GM12878 (cell line): ENCODE data around the gene ITGAV. TPM values are rescaled to one million over a fixed set of nuclear protein-coding genes. Genes with fewer than 3 reads are reported as not detected.

ENCODE experiments used
- BHLHE40 ChIP-seq, 2 experiments: fragments of 450-650 bp in 1 of 2; IDR thresholded peaks; 2 replicates each; pipeline ENCODE4 v1.6.1; 2011 to 2017; ENCODE audit warnings: low read depth in 2 of 2, borderline replicate concordance in 1 of 2, improper control_type of control experiment in 1 of 2, low read length in 1 of 2, mild to moderate bottlenecking in 1 of 2
- CBFB ChIP-seq: IDR thresholded peaks from 2 replicates; pipeline ENCODE4 v1.6.1; 2016; ENCODE audit warnings: antibody characterized with exemption, low read depth
- CBX5 ChIP-seq: sonication (generic); IDR thresholded peaks from 2 replicates; pipeline ENCODE4 v1.6.1; 2016; ENCODE audit warnings: low read depth, moderate library complexity, mild to moderate bottlenecking, inconsistent platforms
- CHD2 ChIP-seq: IDR thresholded peaks from 2 replicates; pipeline ENCODE4 v1.6.1; 2011; ENCODE audit warnings: low read depth, low read length, improper control_type of control experiment, borderline replicate concordance
- EED ChIP-seq: sonication (generic); IDR thresholded peaks from 2 replicates; pipeline ENCODE4 v1.6.1; 2016; ENCODE audit warnings: antibody characterized with exemption, low read depth
- EGR1 ChIP-seq, 2 experiments: IDR thresholded peaks; 1 replicate in 1 of 2; 2 replicates in 1 of 2; pipeline ENCODE4 v1.6.1; 2011 to 2012; ENCODE audit warnings: low read depth in 2 of 2, low read length in 2 of 2, borderline replicate concordance in 1 of 2, mild to moderate bottlenecking in 1 of 2, moderate library complexity in 1 of 2
- ELK1 ChIP-seq: IDR thresholded peaks from 2 replicates; pipeline ENCODE4 v1.6.1; 2012; ENCODE audit warnings: low read depth, low read length, improper control_type of control experiment
- FOXM1 ChIP-seq: IDR thresholded peaks from 2 replicates; pipeline ENCODE4 v1.6.1; 2012; ENCODE audit warnings: low read depth, mild to moderate bottlenecking, inconsistent platforms, low read length, moderate library complexity
- HCFC1 ChIP-seq: fragments of 150-350 bp; IDR thresholded peaks from 2 replicates; pipeline ENCODE4 v1.6.1; 2014; ENCODE audit warnings: low read length
- MEF2A ChIP-seq: IDR thresholded peaks from 2 replicates; pipeline ENCODE4 v1.6.1; 2011; ENCODE audit warnings: low read depth, mild to moderate bottlenecking, low read length, moderate library complexity; ENCODE audit not compliant: insufficient read depth
- MYB ChIP-seq: fragments of 150-350 bp; IDR thresholded peaks from 2 replicates; pipeline ENCODE4 v1.6.1; 2014; ENCODE audit warnings: mild to moderate bottlenecking, low read depth, low read length, borderline replicate concordance
- NFIC ChIP-seq: IDR thresholded peaks from 2 replicates; pipeline ENCODE4 v1.6.1; 2012; ENCODE audit warnings: low read depth, mild to moderate bottlenecking, inconsistent platforms, low read length, moderate library complexity
- PBX3 ChIP-seq: IDR thresholded peaks from 2 replicates; pipeline ENCODE4 v1.6.1; 2011; ENCODE audit warnings: mild to moderate bottlenecking, low read depth, low read length, moderate library complexity; ENCODE audit not compliant: insufficient replicate concordance
- POLR2AphosphoS5 ChIP-seq: IDR thresholded peaks from 2 replicates; pipeline ENCODE4 v1.6.1; 2011; ENCODE audit warnings: mild to moderate bottlenecking, low read length, inconsistent platforms
- RAD51 ChIP-seq: fragments of 450-650 bp; IDR thresholded peaks from 2 replicates; pipeline ENCODE4 v1.6.1; 2016; ENCODE audit warnings: moderate library complexity, mild to moderate bottlenecking, inconsistent platforms
- TAF1 ChIP-seq: IDR thresholded peaks from 2 replicates; pipeline ENCODE4 v1.6.1; 2011; ENCODE audit warnings: mild to moderate bottlenecking, low read depth, low read length, borderline replicate concordance
- ZBTB4 ChIP-seq: fragments of 450-650 bp; formaldehyde crosslinking; IDR thresholded peaks from 2 replicates; pipeline ENCODE4 v1.4.0; 2022; ENCODE audit warnings: mild to moderate bottlenecking, moderate library complexity
- polyA plus RNA-seq, 11 experiments: library from polyadenylated mRNA; depleted of rRNA in 4 of 11; unstranded in 6 of 11; stranded (reverse) in 5 of 11; fragments of >200 nt; fragmentation: Nextera tagmentation in 4 of 11; fragmentation: Illumina TruSeq in 1 of 11; extraction: Ambion mirVana in 4 of 11; extraction: Trizol in 1 of 11; gene quantifications; 1 replicate in 1 of 11; 2 replicates in 10 of 11; pipeline versions ENCODE4 v1.2.1 to v1.2.3, GENCODE V29; 2011 to 2016; ENCODE audit warnings: inconsistent platforms in 2 of 11, missing spikeins in 2 of 11, low read depth in 1 of 11
- total RNA-seq, 4 experiments: library from RNA; depleted of rRNA in 3 of 4; stranded (reverse); fragments of >200 nt in 3 of 4; fragmentation: Illumina TruSeq in 1 of 4; extraction: Trizol in 1 of 4; gene quantifications; 2 replicates each; pipeline versions ENCODE4 v1.2.1 to v1.2.3, GENCODE V29; 2013 to 2021
- TF ChIP-seq, protein P1 (sequence below): fragments of 450-650 bp; IDR thresholded peaks from 2 replicates; pipeline ENCODE4 v1.6.1; 2017; ENCODE audit warnings: mild to moderate bottlenecking, low read depth, inconsistent platforms; ENCODE audit not compliant: poor library complexity, severe bottlenecking
- TF ChIP-seq, protein P2 (sequence below): fragments of 450-650 bp; IDR thresholded peaks from 2 replicates; pipeline ENCODE4 v1.6.1; 2017; ENCODE audit warnings: mild to moderate bottlenecking

Gene ITGAV
- total and polyA plus RNA-seq, 10 of the 15 experiments (the other 5 are each of a cell fraction or from before 2014, with no cell fraction given), result 2.1 to 10.8 (median 6.1) TPM

DNA sequence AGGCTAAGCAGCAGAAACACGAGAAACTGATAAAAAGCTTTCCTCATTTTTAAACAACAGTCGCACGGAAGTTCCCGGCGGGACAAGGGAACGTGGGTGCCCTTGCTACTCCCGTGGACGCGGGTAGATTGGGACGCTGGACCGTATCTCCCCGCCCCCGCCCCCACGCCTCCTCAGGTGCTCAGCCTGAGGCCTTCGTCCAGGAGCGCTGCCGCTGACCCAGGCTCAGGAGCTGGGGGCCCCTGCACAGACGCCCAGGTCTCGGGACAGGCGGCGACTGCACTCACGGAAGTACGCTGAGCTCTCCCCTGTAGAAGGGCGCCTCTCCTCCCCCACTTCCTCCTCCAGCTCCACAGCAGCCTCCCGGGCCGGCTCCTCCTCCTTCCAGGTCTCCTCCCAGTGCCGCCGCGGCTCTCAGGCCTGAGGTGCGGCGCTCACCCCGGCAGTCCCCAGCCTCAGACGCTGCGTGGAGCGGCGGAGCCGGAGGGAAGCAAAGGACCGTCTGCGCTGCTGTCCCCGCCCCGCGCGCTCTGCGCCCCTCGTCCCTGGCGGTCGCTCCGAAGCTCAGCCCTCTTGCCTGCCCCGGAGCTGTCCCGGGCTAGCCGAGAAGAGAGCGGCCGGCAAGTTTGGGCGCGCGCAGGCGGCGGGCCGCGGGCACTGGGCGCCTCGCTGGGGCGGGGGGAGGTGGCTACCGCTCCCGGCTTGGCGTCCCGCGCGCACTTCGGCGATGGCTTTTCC lies at the start of gene ITGAV (continued):
- TF ChIP-seq PBX3 (no peak), CHD2 (peak; percentile 86), TAF1 (peak; percentile 72; the same call in 1 of the 2 replicates), FOXM1 (no peak), MEF2A (no peak), MYB (no peak), EGR1 (IDR thresholded peaks at IDR 0.05; ENCODE audit: borderline replicate concordance in 1 of 2, low read depth in 2 of 2, low read length in 2 of 2) (peak in 1 of 2 experiments; percentile 50; a peak in 1 of 3 replicates), CBX5 (no peak), HCFC1 (no peak), NFIC (no peak), RAD51 (no peak), ELK1 (peak; percentile 21; the same call in 1 of the 2 replicates), ZBTB4 (CRISPR knock-in tag) (no peak), BHLHE40 (IDR thresholded peaks at IDR 0.05; ENCODE audit: borderline replicate concordance in 1 of 2, low read depth in 2 of 2, low read length in 1 of 2) (peak; percentile 28 to 55; a peak in 2 of 4 replicates), POLR2AphosphoS5 (peak; percentile 89), EED (peak; percentile 72; the same call in 1 of the 2 replicates), CBFB (peak; percentile 52)
- TF ChIP-seq, protein P1, sequence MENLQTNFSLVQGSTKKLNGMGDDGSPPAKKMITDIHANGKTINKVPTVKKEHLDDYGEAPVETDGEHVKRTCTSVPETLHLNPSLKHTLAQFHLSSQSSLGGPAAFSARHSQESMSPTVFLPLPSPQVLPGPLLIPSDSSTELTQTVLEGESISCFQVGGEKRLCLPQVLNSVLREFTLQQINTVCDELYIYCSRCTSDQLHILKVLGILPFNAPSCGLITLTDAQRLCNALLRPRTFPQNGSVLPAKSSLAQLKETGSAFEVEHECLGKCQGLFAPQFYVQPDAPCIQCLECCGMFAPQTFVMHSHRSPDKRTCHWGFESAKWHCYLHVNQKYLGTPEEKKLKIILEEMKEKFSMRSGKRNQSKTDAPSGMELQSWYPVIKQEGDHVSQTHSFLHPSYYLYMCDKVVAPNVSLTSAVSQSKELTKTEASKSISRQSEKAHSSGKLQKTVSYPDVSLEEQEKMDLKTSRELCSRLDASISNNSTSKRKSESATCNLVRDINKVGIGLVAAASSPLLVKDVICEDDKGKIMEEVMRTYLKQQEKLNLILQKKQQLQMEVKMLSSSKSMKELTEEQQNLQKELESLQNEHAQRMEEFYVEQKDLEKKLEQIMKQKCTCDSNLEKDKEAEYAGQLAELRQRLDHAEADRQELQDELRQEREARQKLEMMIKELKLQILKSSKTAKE, result no peak
- TF ChIP-seq, protein P2, sequence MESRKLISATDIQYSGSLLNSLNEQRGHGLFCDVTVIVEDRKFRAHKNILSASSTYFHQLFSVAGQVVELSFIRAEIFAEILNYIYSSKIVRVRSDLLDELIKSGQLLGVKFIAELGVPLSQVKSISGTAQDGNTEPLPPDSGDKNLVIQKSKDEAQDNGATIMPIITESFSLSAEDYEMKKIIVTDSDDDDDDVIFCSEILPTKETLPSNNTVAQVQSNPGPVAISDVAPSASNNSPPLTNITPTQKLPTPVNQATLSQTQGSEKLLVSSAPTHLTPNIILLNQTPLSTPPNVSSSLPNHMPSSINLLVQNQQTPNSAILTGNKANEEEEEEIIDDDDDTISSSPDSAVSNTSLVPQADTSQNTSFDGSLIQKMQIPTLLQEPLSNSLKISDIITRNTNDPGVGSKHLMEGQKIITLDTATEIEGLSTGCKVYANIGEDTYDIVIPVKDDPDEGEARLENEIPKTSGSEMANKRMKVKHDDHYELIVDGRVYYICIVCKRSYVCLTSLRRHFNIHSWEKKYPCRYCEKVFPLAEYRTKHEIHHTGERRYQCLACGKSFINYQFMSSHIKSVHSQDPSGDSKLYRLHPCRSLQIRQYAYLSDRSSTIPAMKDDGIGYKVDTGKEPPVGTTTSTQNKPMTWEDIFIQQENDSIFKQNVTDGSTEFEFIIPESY, result no peak
